ENCODE data around the gene GABRB2.

GRCh38 chr5:161311146-161311708 is 235.3 kb downstream of the GABRB2 start:
- TF ChIP-seq REST (IDR thresholded peaks at IDR 0.05; ENCODE audit: low read depth) (no peak), CTCF (IDR thresholded peaks at IDR 0.05 in 2 of 3, conservative IDR thresholded peaks at IDR 0.05 in 1 of 3; ENCODE audit: borderline replicate concordance in 1 of 3, insufficient read depth in 1 of 3, low read depth in 2 of 3, low read length in 2 of 3) (no peak), ELF1 (IDR thresholded peaks at IDR 0.05; ENCODE audit: borderline replicate concordance, low read depth) (no peak), ZNF274 (IDR thresholded peaks at IDR 0.05; ENCODE audit: low read depth, low read length) (no peak), EGR1 (IDR thresholded peaks at IDR 0.05; ENCODE audit: low read depth) (no peak), POLR2A (IDR thresholded peaks at IDR 0.05; ENCODE audit: borderline replicate concordance, extremely low read depth, insufficient read depth, insufficient read length) (no peak), ZBTB33 (IDR thresholded peaks at IDR 0.05; ENCODE audit: extremely low read depth, insufficient replicate concordance, low read length) (no peak), SP1 (IDR thresholded peaks at IDR 0.05; ENCODE audit: low read depth) (no peak)
- TF ChIP-seq, protein P1, sequence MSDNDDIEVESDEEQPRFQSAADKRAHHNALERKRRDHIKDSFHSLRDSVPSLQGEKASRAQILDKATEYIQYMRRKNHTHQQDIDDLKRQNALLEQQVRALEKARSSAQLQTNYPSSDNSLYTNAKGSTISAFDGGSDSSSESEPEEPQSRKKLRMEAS (IDR thresholded peaks at IDR 0.05) = no peak
- TF ChIP-seq, protein P2, sequence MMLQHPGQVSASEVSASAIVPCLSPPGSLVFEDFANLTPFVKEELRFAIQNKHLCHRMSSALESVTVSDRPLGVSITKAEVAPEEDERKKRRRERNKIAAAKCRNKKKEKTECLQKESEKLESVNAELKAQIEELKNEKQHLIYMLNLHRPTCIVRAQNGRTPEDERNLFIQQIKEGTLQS (IDR thresholded peaks at IDR 0.05) = no peak
